H1 (cell line): ENCODE results near the gene GPC6. TPM values are rescaled to one million over a fixed set of nuclear protein-coding genes. Genes with fewer than 3 reads are reported as not detected.

Experiments used
- CTCF ChIA-PET: fragments of 300-600 bp; sonication (Branson Sonifier 250); formaldehyde crosslinking; loops from one replicate; lab custom pipeline; 2021; ENCODE audit not compliant: partially characterized antibody; lab: Charles Lee
- POLR2A ChIA-PET: fragments of 300-600 bp; sonication (Branson Sonifier 250); formaldehyde crosslinking; loops from one replicate; lab custom pipeline; 2021; ENCODE audit warnings: inconsistent platforms; ENCODE audit not compliant: partially characterized antibody; lab: Charles Lee
- DNase-seq, 2 experiments: peaks; one replicate each; pipeline versions ENCODE4 v3.0.0 to v3.0.0-alpha.2; 2010 to 2022; ENCODE audit warnings: low spot score in 2 of 2, low read depth in 1 of 2, mixed read lengths in 1 of 2
- FAIRE-seq: peaks from 2 replicates; lab custom pipeline; 2011; peaks lifted over from hg19 to GRCh38; lab: Jason Lieb, UNC
- H2AFZ ChIP-seq: 2 replicates; pipeline ENCODE4 v1.8.1; 2012; ENCODE audit warnings: low read length, inconsistent platforms
- H2AK5ac ChIP-seq: 2 replicates; pipeline ENCODE4 v1.6.1; 2013; ENCODE audit warnings: low read depth, low read length
- H2BK120ac ChIP-seq: replicated peaks from 2 replicates; pipeline ENCODE3; 2013; ENCODE audit warnings: low read depth, low read length, inconsistent platforms
- H2BK12ac ChIP-seq: 2 replicates; pipeline ENCODE4 v1.6.1; 2013; ENCODE audit warnings: low read depth, low read length
- H2BK15ac ChIP-seq: 2 replicates; pipeline ENCODE4 v1.6.1; 2013; ENCODE audit warnings: low read length
- H2BK20ac ChIP-seq: 2 replicates; pipeline ENCODE4 v1.6.1; 2013; ENCODE audit warnings: low read length
- H2BK5ac ChIP-seq: 2 replicates; pipeline ENCODE4 v1.6.1; 2013; ENCODE audit warnings: low read depth, low read length
- H3K14ac ChIP-seq: 2 replicates; pipeline ENCODE4 v1.6.1; 2013; ENCODE audit warnings: inconsistent platforms; ENCODE audit not compliant: insufficient read length
- H3K18ac ChIP-seq: 2 replicates; pipeline ENCODE4 v1.6.1; 2013; ENCODE audit warnings: low read length; ENCODE audit errors: extremely low read depth
- H3K23ac ChIP-seq: 2 replicates; pipeline ENCODE4 v1.6.1; 2013; ENCODE audit warnings: inconsistent platforms; ENCODE audit not compliant: insufficient read length
- H3K23me2 ChIP-seq: 2 replicates; pipeline ENCODE4 v1.6.1; 2013; ENCODE audit warnings: low read depth, low read length
- H3K27ac ChIP-seq: 2 replicates; pipeline ENCODE4 v1.6.1; 2011; ENCODE audit warnings: low read depth, low read length, inconsistent platforms
- H3K27me3 ChIP-seq, 4 experiments: replicated peaks in 1 of 4; 1 replicate in 1 of 4; 2 replicates in 3 of 4; pipeline versions ENCODE4 v1.6.1 to v1.8.1; 2011 to 2013; ENCODE audit warnings: low read length in 3 of 4, mild to moderate bottlenecking in 3 of 4, inconsistent platforms in 2 of 4, mixed read lengths in 2 of 4, moderate library complexity in 1 of 4; ENCODE audit not compliant: control insufficient read depth in 3 of 4, insufficient read depth in 3 of 4; ENCODE audit errors: extremely low read depth in 1 of 4
- H3K36me3 ChIP-seq, 4 experiments: 2 replicates each; pipeline versions ENCODE4 v1.6.1 to v1.8.1; 2011 to 2013; ENCODE audit warnings: mild to moderate bottlenecking in 4 of 4, low read length in 3 of 4, moderate library complexity in 2 of 4, control low read depth in 1 of 4, inconsistent platforms in 1 of 4; ENCODE audit not compliant: insufficient read depth in 4 of 4, control insufficient read depth in 2 of 4
- H3K4ac ChIP-seq: replicated peaks from 2 replicates; pipeline ENCODE3; 2013; ENCODE audit warnings: low read length, low read depth, mixed read lengths, inconsistent platforms; ENCODE audit not compliant: insufficient read length
- H3K4me1 ChIP-seq, 4 experiments: replicated peaks in 1 of 4; 1 replicate in 1 of 4; 2 replicates in 3 of 4; pipeline versions ENCODE4 v1.6.1 to v1.8.1; 2011 to 2013; ENCODE audit warnings: low read length in 3 of 4, inconsistent platforms in 2 of 4, mixed read lengths in 1 of 4; ENCODE audit not compliant: insufficient read depth in 4 of 4, control insufficient read depth in 3 of 4
- H3K4me2 ChIP-seq, 2 experiments: 2 replicates each; pipeline versions ENCODE4 v1.6.1 to v1.8.1; 2011 to 2013; ENCODE audit warnings: low read depth in 2 of 2, low read length in 2 of 2, control low read depth in 1 of 2, inconsistent platforms in 1 of 2, mild to moderate bottlenecking in 1 of 2; ENCODE audit not compliant: insufficient read depth in 1 of 2
- H3K4me3 ChIP-seq, 4 experiments: fragments of 200-600, 300-600 bp in 1 of 4; sonication (generic), shearing (Covaris generic), sonication (Bioruptor Twin) in 1 of 4; 2 replicates each; pipeline versions ENCODE4 v1.5.1 to v1.8.1; 2011 to 2016; ENCODE audit warnings: low read length in 4 of 4, low read depth in 3 of 4, control low read depth in 2 of 4, inconsistent platforms in 2 of 4, mild to moderate bottlenecking in 2 of 4, mixed read lengths in 1 of 4, moderate library complexity in 1 of 4; ENCODE audit not compliant: insufficient read depth in 2 of 4; ENCODE audit errors: extremely low read depth in 1 of 4
- H3K56ac ChIP-seq: replicated peaks from 2 replicates; pipeline ENCODE3; 2013; ENCODE audit warnings: low read depth, mild to moderate bottlenecking, mixed read lengths, low read length, inconsistent platforms; ENCODE audit not compliant: insufficient read length
- H3K79me1 ChIP-seq: 2 replicates; pipeline ENCODE4 v1.6.1; 2013; ENCODE audit warnings: low read depth, low read length, control low read depth
- H3K79me2 ChIP-seq, 2 experiments: 2 replicates each; pipeline versions ENCODE4 v1.6.1 to v1.8.1; 2012 to 2013; ENCODE audit warnings: low read length in 2 of 2, mild to moderate bottlenecking in 2 of 2, inconsistent platforms in 1 of 2; ENCODE audit not compliant: insufficient read depth in 2 of 2, control insufficient read depth in 1 of 2
- H3K9ac ChIP-seq, 4 experiments: replicated peaks in 1 of 4; 1 replicate in 1 of 4; 2 replicates in 3 of 4; pipeline versions ENCODE4 v1.6.1 to v1.8.1; 2011 to 2013; ENCODE audit warnings: low read depth in 3 of 4, low read length in 3 of 4, control low read depth in 2 of 4, mild to moderate bottlenecking in 2 of 4, moderate library complexity in 2 of 4, inconsistent platforms in 1 of 4; ENCODE audit errors: extremely low read depth in 1 of 4
- H3K9me3 ChIP-seq, 2 experiments: 2 replicates each; pipeline versions ENCODE4 v1.6.1 to v1.8.1; 2012 to 2013; ENCODE audit warnings: mild to moderate bottlenecking in 2 of 2, moderate library complexity in 2 of 2, control low read depth in 1 of 2, inconsistent platforms in 1 of 2, low read depth in 1 of 2, low read length in 1 of 2, mixed read lengths in 1 of 2; ENCODE audit not compliant: insufficient read depth in 2 of 2
- H4K20me1 ChIP-seq, 2 experiments: replicated peaks in 1 of 2; 2 replicates each; pipeline versions ENCODE3 to v1.8.1; 2011 to 2013; ENCODE audit warnings: inconsistent platforms in 2 of 2, low read length in 2 of 2, mild to moderate bottlenecking in 1 of 2; ENCODE audit not compliant: insufficient read depth in 2 of 2, control insufficient read depth in 1 of 2
- H4K5ac ChIP-seq: 2 replicates; pipeline ENCODE4 v1.6.1; 2013; ENCODE audit warnings: low read length, low read depth, mixed read lengths, inconsistent platforms; ENCODE audit not compliant: insufficient read length
- H4K8ac ChIP-seq: 2 replicates; pipeline ENCODE4 v1.8.0; 2013; ENCODE audit warnings: mild to moderate bottlenecking, moderate library complexity, low read length, inconsistent platforms; ENCODE audit not compliant: insufficient read depth; ENCODE audit errors: extremely low read depth
- H4K91ac ChIP-seq: replicated peaks from 2 replicates; pipeline ENCODE3; 2013; ENCODE audit warnings: low read length, mixed read lengths, inconsistent platforms; ENCODE audit not compliant: insufficient read length
- BRCA1 ChIP-seq: IDR thresholded peaks from 2 replicates; pipeline ENCODE4 v1.6.1; 2012; ENCODE audit warnings: low read depth, low read length, improper control_type of control experiment
- CBX5 ChIP-seq: fragments of 300-800, 300-1000 bp; sonication (generic); IDR thresholded peaks from 2 replicates; pipeline ENCODE4 v1.7.1; 2016; ENCODE audit warnings: antibody characterized with exemption, low read length, low read depth
- KDM1A ChIP-seq: fragments of 200-600, 300-600 bp; sonication (generic); IDR thresholded peaks from 2 replicates; pipeline ENCODE4 v1.7.1; 2016; ENCODE audit warnings: mild to moderate bottlenecking, low read length, borderline replicate concordance
- KDM4A ChIP-seq: IDR thresholded peaks from one replicate; pipeline ENCODE4 v1.7.1; 2012; ENCODE audit warnings: low read depth, mild to moderate bottlenecking, moderate library complexity, low read length, inconsistent platforms; ENCODE audit not compliant: severe bottlenecking
- PHF8 ChIP-seq: fragments of 200-600 bp; sonication (generic); conservative IDR thresholded peaks from 2 replicates; pipeline ENCODE4 v1.7.1; 2012; ENCODE audit warnings: low read depth, mild to moderate bottlenecking, inconsistent platforms, low read length, moderate library complexity
- RBBP5 ChIP-seq: IDR thresholded peaks from 2 replicates; pipeline ENCODE4 v1.7.1; 2012; ENCODE audit warnings: low read depth, mild to moderate bottlenecking, inconsistent platforms, low read length, moderate library complexity, borderline replicate concordance
- USF2 ChIP-seq: IDR thresholded peaks from 2 replicates; pipeline ENCODE4 v1.6.1; 2011; ENCODE audit warnings: low read length, improper control_type of control experiment
- ZNF274 ChIP-seq: IDR thresholded peaks from 2 replicates; pipeline ENCODE4 v1.7.0; 2012; ENCODE audit warnings: low read length, borderline replicate concordance; ENCODE audit errors: extremely low read depth
- WGBS, 2 experiments: shearing (Covaris generic) in 1 of 2; methylation state at CpG; one replicate each; pipeline versions ENCODE4 v1.1.6 to v1.1.7; 2013 to 2015; ENCODE audit warnings: low lambda C conversion rate in 2 of 2, mixed read lengths in 2 of 2, inconsistent platforms in 1 of 2, low coverage in 1 of 2, missing lambda C conversion rate in 1 of 2; ENCODE audit not compliant: insufficient replicate concordance in 2 of 2, insufficient coverage in 1 of 2, insufficient read length in 1 of 2; ENCODE audit errors: extremely low coverage in 1 of 2, missing lambda C conversion rate in 1 of 2; 5-methylcytosine and 5-hydroxymethylcytosine counted together
- polyA plus RNA-seq, 7 experiments: library from polyadenylated mRNA; depleted of rRNA in 3 of 7; stranded (reverse) in 5 of 7; unstranded in 2 of 7; fragments of >200 nt in 5 of 7; fragments of 200-250 nt in 2 of 7; gene quantifications; 1 replicate in 5 of 7; 2 replicates in 1 of 7; 4 replicates in 1 of 7; pipeline versions ENCODE4 v1.2.1 to v1.2.3, GENCODE V29; 2011 to 2013; ENCODE audit warnings: missing spikeins in 2 of 7, mixed read lengths in 2 of 7
- total RNA-seq: library from RNA; stranded (reverse); fragmentation: NEBNext Ultra II Directional; extraction: Animal tissue kit (Norgen Biotek cat#: 25700); gene quantifications from 2 replicates; pipeline ENCODE4 v1.2.1, GENCODE V29; 2021

The GPC6 gene
- total and polyA plus RNA-seq, 2 of the 8 experiments (the other 6 are each of a cell fraction or from before 2014, with no cell fraction given): 5.4 to 12.0 TPM

GRCh38 chr13:94139393-94139995 is 912.9 kb downstream of the GPC6 start:
- no peak for DNase-seq
- Histone ChIP-seq H2BK15ac (no peak overlapping the region), H3K23ac (no peak overlapping the region), H2BK20ac (no peak overlapping the region)
- no peak for TF ChIP-seq PHF8
- TF ChIP-seq RBBP5: no peak
- no peak for TF ChIP-seq KDM4A
- TF ChIP-seq CBX5: no peak
- no peak for TF ChIP-seq USF2
- TF ChIP-seq BRCA1: no peak
- no peak for TF ChIP-seq ZNF274
- no peak for TF ChIP-seq KDM1A
- TF ChIP-seq, all 59 proteins: peak for 0
- WGBS, 2 experiments: 95% methylated on average over 1 of the region's 1 CpG; no CpG with 5 or more reads in 1 of the 2 experiments
- Histone ChIP-seq H3K27ac (no peak overlapping the region), H3K23me2 (no peaks in the 10 kb centered on the region; the same call in 1 of the 2 replicates), H3K79me1 (no peaks in the 10 kb centered on the region), H3K9me3 (no peaks in the 10 kb centered on the region), H3K9ac (no peak overlapping the region), H3K4me3 (no peak overlapping the region), H2BK5ac (no peak overlapping the region), H2BK12ac (no peak overlapping the region), H4K5ac (no peak overlapping the region), H4K91ac (no peak overlapping the region), H3K56ac (no peak overlapping the region), H3K79me2 (no peaks in the 10 kb centered on the region), H4K8ac (no peak overlapping the region), H2AFZ (no peak overlapping the region), H3K36me3 (no peaks in the 10 kb centered on the region), H3K4ac (no peak overlapping the region), H2BK120ac (no peak overlapping the region), H3K14ac (no peak overlapping the region), H3K4me2 (no peak overlapping the region), H3K18ac (no peak overlapping the region), H3K4me1 (peaks cover 3 to 11% (median 5%) of the 10 kb centered on the region in 4 experiments; a peak in 6 of 7 replicates), H3K27me3 (peaks cover 28 to 82% (median 68%) of the 10 kb centered on the region in 4 experiments), H2AK5ac (no peak overlapping the region), H4K20me1 (peaks cover 4 to 9% of the 10 kb centered on the region in 2 experiments)
- no peak for FAIRE-seq
- ChIA-PET POLR2A (no interaction called here), CTCF (interaction anchor here (0.5 to 1.6 kb wide), 6 partner anchors 17 to 81 kb away, joined by 3 to 8 read pairs (median 4); no protein-coding TSS in a partner anchor)
